OCI-LY3 (cell line): ENCODE measurements around the gene MORN5.

Experiments used
- EZH2phosphoT487 ChIP-seq: fragments of 200-600 bp; shearing (Covaris generic); IDR thresholded peaks from 2 replicates; pipeline ENCODE4 v1.6.1; 2018; ENCODE audit warnings: antibody characterized with exemption, mixed run types, low read depth
- TF ChIP-seq, protein P1 (sequence below): fragments of 200-600, 300-600 bp; sonication (generic); IDR thresholded peaks from 2 replicates; pipeline ENCODE4 v1.5.1; 2014; ENCODE audit warnings: antibody characterized with exemption, low read length, low read depth

DNA sequence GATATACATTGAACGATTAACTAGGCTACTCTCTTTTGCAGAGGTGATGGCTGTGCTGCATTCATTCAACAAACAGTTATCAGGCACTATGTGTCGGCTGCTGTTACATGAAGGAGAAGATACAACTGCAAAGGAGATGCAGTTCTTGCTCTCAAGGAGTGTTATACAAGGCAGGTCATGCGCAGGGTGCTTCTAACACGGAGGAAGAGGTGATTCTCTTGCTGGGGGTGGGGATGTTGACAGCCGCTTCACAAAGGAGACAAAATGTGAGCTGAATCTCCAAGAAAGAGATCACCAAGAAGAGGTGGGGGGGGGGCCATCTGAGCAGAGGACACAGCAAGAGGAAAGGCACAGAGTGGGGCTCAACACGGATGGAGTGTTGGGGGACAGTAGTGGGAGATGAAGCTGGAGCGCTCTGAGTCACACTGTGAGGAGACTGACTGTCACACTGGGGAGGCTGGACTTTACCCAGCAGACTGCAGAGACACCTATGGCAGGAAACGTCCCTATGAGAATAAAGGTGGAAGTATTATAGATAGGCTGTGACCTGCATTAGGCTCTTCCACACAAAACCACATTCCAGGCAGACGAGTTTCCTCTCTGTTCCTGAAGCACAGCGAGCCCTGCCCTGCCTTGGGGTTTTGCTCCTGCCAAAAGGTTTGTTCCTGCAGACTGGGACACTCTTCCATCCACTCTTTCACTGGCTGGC is 21.0 kb upstream of the MORN5 start:
- TF ChIP-seq, protein P1, sequence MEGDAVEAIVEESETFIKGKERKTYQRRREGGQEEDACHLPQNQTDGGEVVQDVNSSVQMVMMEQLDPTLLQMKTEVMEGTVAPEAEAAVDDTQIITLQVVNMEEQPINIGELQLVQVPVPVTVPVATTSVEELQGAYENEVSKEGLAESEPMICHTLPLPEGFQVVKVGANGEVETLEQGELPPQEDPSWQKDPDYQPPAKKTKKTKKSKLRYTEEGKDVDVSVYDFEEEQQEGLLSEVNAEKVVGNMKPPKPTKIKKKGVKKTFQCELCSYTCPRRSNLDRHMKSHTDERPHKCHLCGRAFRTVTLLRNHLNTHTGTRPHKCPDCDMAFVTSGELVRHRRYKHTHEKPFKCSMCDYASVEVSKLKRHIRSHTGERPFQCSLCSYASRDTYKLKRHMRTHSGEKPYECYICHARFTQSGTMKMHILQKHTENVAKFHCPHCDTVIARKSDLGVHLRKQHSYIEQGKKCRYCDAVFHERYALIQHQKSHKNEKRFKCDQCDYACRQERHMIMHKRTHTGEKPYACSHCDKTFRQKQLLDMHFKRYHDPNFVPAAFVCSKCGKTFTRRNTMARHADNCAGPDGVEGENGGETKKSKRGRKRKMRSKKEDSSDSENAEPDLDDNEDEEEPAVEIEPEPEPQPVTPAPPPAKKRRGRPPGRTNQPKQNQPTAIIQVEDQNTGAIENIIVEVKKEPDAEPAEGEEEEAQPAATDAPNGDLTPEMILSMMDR = no peak
- no peak for TF ChIP-seq EZH2phosphoT487
